22Rv1 (cell line): ENCODE results near the gene ELOVL3.
A peak's percentile ranks its signal among the peaks of the same experiment; 100 is the strongest.

Experiments
- H3K27ac ChIP-seq: fragments of 450-650 bp; 2 replicates; pipeline ENCODE4 v1.5.1; 2017
- CTCF ChIP-seq: fragments of 450-650 bp; IDR thresholded peaks from 2 replicates; pipeline ENCODE4 v1.5.1; 2017; ENCODE audit warnings: mild to moderate bottlenecking
- ZFX ChIP-seq: fragments of 450-650 bp; IDR thresholded peaks from 2 replicates; pipeline ENCODE4 v1.6.1; 2017; ENCODE audit warnings: antibody characterized with exemption, borderline replicate concordance

ELOVL3 gene

GRCh38 chr10:102269017-102269416 lies 42.9 kb downstream of the ELOVL3 start:
- TF ChIP-seq CTCF (no peak), ZFX (no peak)

DNA sequence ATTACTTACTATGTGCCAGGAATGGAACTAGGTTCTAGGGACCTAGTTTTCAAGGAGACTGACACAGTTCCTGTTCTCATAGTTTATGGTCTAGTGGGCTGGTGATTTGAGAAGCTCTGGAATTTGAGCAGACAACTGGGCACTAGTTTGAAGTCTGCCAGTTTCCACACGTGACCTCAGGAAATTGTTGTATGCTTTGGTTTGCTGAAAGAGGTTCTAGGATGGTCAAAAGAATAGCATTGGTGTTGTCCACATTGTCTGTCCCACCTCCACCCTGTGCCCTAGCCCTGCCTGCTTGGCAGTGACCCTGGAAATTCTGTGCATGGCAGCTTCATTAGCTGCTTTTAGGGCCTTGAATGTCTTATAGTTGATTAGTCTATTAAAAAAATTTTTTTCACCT lies 48.0 kb downstream of the ELOVL3 start:
- TF ChIP-seq CTCF (no peak), ZFX (no peak)
- no peak overlapping the region for H3K27ac ChIP-seq

More at GRCh38 chr10:102269017-102269416, 42.9 kb downstream of the ELOVL3 start:
- 0 out of 2 replicates have a peak overlapping the region, but pooled peaks have one; percentile 6 for H3K27ac ChIP-seq

GRCh38 chr10:102275343-102275742 lies 49.2 kb downstream of the ELOVL3 start:
- TF ChIP-seq CTCF: no peak
- TF ChIP-seq ZFX: no peak
- H3K27ac ChIP-seq: no peak overlapping the region

DNA sequence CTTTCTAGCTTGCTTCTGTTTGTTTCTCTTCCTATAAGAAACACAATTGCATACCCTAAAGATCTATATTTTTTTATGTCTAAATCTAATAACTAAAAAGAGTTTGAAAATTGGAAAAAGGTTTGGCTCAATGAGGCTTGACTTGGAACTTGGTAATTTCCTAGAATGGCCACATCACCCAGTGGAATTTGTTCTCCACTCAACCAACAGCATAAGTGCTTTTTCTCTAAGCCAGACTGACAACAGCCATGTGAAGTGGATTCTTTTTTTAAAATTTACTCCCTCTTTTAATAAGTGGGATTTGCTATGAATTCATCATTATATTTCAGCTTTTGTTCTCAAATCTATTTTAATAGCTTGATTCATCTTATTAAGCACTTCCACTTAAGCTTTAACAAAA lies 53.0 kb downstream of the ELOVL3 start:
- TF ChIP-seq CTCF (no peak), ZFX (no peak)
- no peak overlapping the region for H3K27ac ChIP-seq
